ENCODE measurements around the gene STARD6.

GRCh38 chr18:54294274-54294673 lies 63.4 kb downstream of the STARD6 start:
- TF ChIP-seq POLR2AphosphoS5 (IDR thresholded peaks at IDR 0.05; ENCODE audit: borderline replicate concordance, low read depth, low read length) (no peak), EZH2 (IDR thresholded peaks at IDR 0.05) (no peak), FOXP2 (optimal IDR thresholded peaks at IDR 0.05; ENCODE audit: control extremely low read depth, extremely low read length, insufficient read depth) (no peak)
